Activated gamma-delta T cell (primary cell): ENCODE measurements around the gene PITX1.

Experiments
- DNase-seq: peaks from one replicate; lab custom pipeline; 2025; lab: John Stamatoyannopoulos, UW

The PITX1 gene

GRCh38 chr5:135062216-135063055, 28.4 kb upstream of the PITX1 start:
- DNase-seq: no peak

GRCh38 chr5:135061001-135061400, 27.0 kb upstream of the PITX1 start:
- no peak for DNase-seq

GRCh38 chr5:135060021-135060420, 26.0 kb upstream of the PITX1 start:
- no peak for DNase-seq

GRCh38 chr5:135059000-135059923, 25.2 kb upstream of the PITX1 start:
- DNase-seq: no peak

GRCh38 chr5:135058331-135058732, 24.3 kb upstream of the PITX1 start:
- DNase-seq: no peak

GRCh38 chr5:135057233-135057632, 23.2 kb upstream of the PITX1 start:
- DNase-seq: no peak

- DNase-seq: no peak
These were observed 22.4 kb upstream of the PITX1 start for GRCh38 chr5:135056316-135057030.

- no peak for DNase-seq
These were observed 21.4 kb upstream of the PITX1 start for GRCh38 chr5:135055396-135055795.

GRCh38 chr5:135054546-135054945, 20.5 kb upstream of the PITX1 start:
- DNase-seq: no peak

- no peak for DNase-seq
These were observed 20.0 kb upstream of the PITX1 start for GRCh38 chr5:135053989-135054388.

GRCh38 chr5:135053278-135053677, 19.2 kb upstream of the PITX1 start:
- DNase-seq: no peak

- DNase-seq: no peak
These were observed 18.6 kb upstream of the PITX1 start for GRCh38 chr5:135052511-135053145.

GRCh38 chr5:135051872-135052271, 17.8 kb upstream of the PITX1 start:
- DNase-seq: no peak

- no peak for DNase-seq
These were observed 17.4 kb upstream of the PITX1 start for GRCh38 chr5:135051399-135051798.

- no peak for DNase-seq
These were observed 16.3 kb upstream of the PITX1 start for GRCh38 chr5:135050244-135050767.

- no peak for DNase-seq
These were observed 14.9 kb upstream of the PITX1 start for GRCh38 chr5:135048930-135049329.

GRCh38 chr5:135048286-135048685, 14.3 kb upstream of the PITX1 start:
- no peak for DNase-seq

- no peak for DNase-seq
These were observed 13.3 kb upstream of the PITX1 start for GRCh38 chr5:135047347-135047695.

GRCh38 chr5:135046661-135047346, 12.8 kb upstream of the PITX1 start:
- no peak for DNase-seq

- no peak for DNase-seq
These were observed 11.5 kb upstream of the PITX1 start for GRCh38 chr5:135045488-135045887.

- no peak for DNase-seq
These were observed 8.6 kb upstream of the PITX1 start for GRCh38 chr5:135042595-135042994.
